HepG2 (cell line): ENCODE measurements around the gene RHOG. TPM values are rescaled to one million over a fixed set of nuclear protein-coding genes. Genes with fewer than 3 reads are reported as not detected.

Source experiments
- ASH2L ChIP-seq: fragments of 300-600, 200-600 bp; sonication (generic); IDR thresholded peaks from 2 replicates; pipeline ENCODE4 v1.7.0; 2017; ENCODE audit warnings: low read depth, mild to moderate bottlenecking, moderate library complexity, mixed read lengths, low read length; ENCODE audit not compliant: insufficient read length
- ATRX ChIP-seq: sonication (generic); formaldehyde crosslinking; IDR thresholded peaks from 2 replicates; pipeline ENCODE4 v1.4.0; 2020; ENCODE audit warnings: missing genetic modification reagents, borderline replicate concordance
- BCL3 ChIP-seq: sonication (generic); formaldehyde crosslinking; IDR thresholded peaks from 2 replicates; pipeline ENCODE4 v1.5.1; 2020; ENCODE audit warnings: mild to moderate bottlenecking, missing genetic modification reagents, moderate library complexity
- IRF1 ChIP-seq: sonication (generic); formaldehyde crosslinking; IDR thresholded peaks from 2 replicates; pipeline ENCODE4 v1.4.0; 2020; ENCODE audit warnings: low read depth, mild to moderate bottlenecking, missing genetic modification reagents
- ISL2 ChIP-seq: sonication (generic); formaldehyde crosslinking; IDR thresholded peaks from 2 replicates; pipeline ENCODE4 v1.5.0; 2020; ENCODE audit warnings: missing genetic modification reagents
- KDM1A ChIP-seq: IDR thresholded peaks from 2 replicates; pipeline ENCODE4 v1.6.1; 2016; ENCODE audit warnings: missing compliant biosample characterization
- MAZ ChIP-seq, 2 experiments: sonication (generic) in 1 of 2; formaldehyde crosslinking in 1 of 2; IDR thresholded peaks; 2 replicates each; pipeline versions ENCODE4 v1.5.0 to v1.6.1; 2012 to 2020; ENCODE audit warnings: low read depth in 2 of 2, mild to moderate bottlenecking in 2 of 2, borderline replicate concordance in 1 of 2, improper control_type of control experiment in 1 of 2, low read length in 1 of 2, missing genetic modification reagents in 1 of 2, moderate library complexity in 1 of 2
- NAIF1 ChIP-seq: sonication (generic); formaldehyde crosslinking; IDR thresholded peaks from 2 replicates; pipeline ENCODE4 v1.5.0; 2020; ENCODE audit warnings: mild to moderate bottlenecking, missing genetic modification reagents, borderline replicate concordance
- NONO ChIP-seq, 2 experiments: fragments of 450-650 bp in 1 of 2; sonication (generic) in 1 of 2; formaldehyde crosslinking in 1 of 2; IDR thresholded peaks in 1 of 2; conservative IDR thresholded peaks in 1 of 2; 2 replicates each; pipeline versions ENCODE4 v1.6.1 to v1.8.0; 2017 to 2022; ENCODE audit warnings: mild to moderate bottlenecking in 1 of 2, missing genetic modification reagents in 1 of 2, moderate library complexity in 1 of 2
- POLR2AphosphoS5 ChIP-seq: IDR thresholded peaks from 2 replicates; pipeline ENCODE4 v1.6.1; 2012; ENCODE audit warnings: low read depth, low read length
- PRPF4 ChIP-seq: fragments of 200-400 bp; formaldehyde crosslinking; IDR thresholded peaks from 2 replicates; pipeline ENCODE4 v1.6.1; 2016; ENCODE audit warnings: low read length, low read depth; ENCODE audit not compliant: poor library complexity, severe bottlenecking
- PTBP1 ChIP-seq: fragments of 200-400 bp; formaldehyde crosslinking; IDR thresholded peaks from 2 replicates; pipeline ENCODE4 v1.6.1; 2018; ENCODE audit warnings: low read length, low read depth; ENCODE audit not compliant: poor library complexity, severe bottlenecking
- SP4 ChIP-seq: sonication (generic); formaldehyde crosslinking; IDR thresholded peaks from 2 replicates; pipeline ENCODE4 v1.8.1; 2023; ENCODE audit warnings: mild to moderate bottlenecking, missing genetic modification reagents
- TGIF2 ChIP-seq: IDR thresholded peaks from 2 replicates; pipeline ENCODE4 v1.6.1; 2016; ENCODE audit warnings: control low read depth, missing compliant biosample characterization
- ZFY ChIP-seq: sonication (generic); formaldehyde crosslinking; IDR thresholded peaks from 2 replicates; pipeline ENCODE4 v1.4.0; 2020; ENCODE audit warnings: missing genetic modification reagents
- ZNF143 ChIP-seq: sonication (generic); formaldehyde crosslinking; IDR thresholded peaks from 2 replicates; pipeline ENCODE4 v1.4.0; 2020; ENCODE audit warnings: missing genetic modification reagents
- ZNF230 ChIP-seq: sonication (generic); formaldehyde crosslinking; IDR thresholded peaks from 2 replicates; pipeline ENCODE4 v1.4.0; 2020; ENCODE audit warnings: mild to moderate bottlenecking, missing genetic modification reagents
- ZNF326 ChIP-seq: sonication (generic); formaldehyde crosslinking; IDR thresholded peaks from 2 replicates; pipeline ENCODE4 v1.4.0; 2020; ENCODE audit warnings: missing genetic modification reagents, borderline replicate concordance
- ZNF510 ChIP-seq: sonication (generic); formaldehyde crosslinking; IDR thresholded peaks from 2 replicates; pipeline ENCODE4 v1.4.0; 2020; ENCODE audit warnings: low read depth, mild to moderate bottlenecking, missing genetic modification reagents
- ZNF530 ChIP-seq: sonication (generic); formaldehyde crosslinking; IDR thresholded peaks from 2 replicates; pipeline ENCODE4 v1.5.0; 2020; ENCODE audit warnings: low read depth, mild to moderate bottlenecking, missing genetic modification reagents
- ZNF614 ChIP-seq: IDR thresholded peaks from 2 replicates; pipeline ENCODE4 v1.6.1; 2018; ENCODE audit warnings: missing biosample characterization, missing genetic modification reagents, inconsistent platforms, borderline replicate concordance
- ZNF644 ChIP-seq: IDR thresholded peaks from 2 replicates; pipeline ENCODE4 v1.6.1; 2016; ENCODE audit warnings: low read depth
- ZNF777 ChIP-seq: sonication (generic); formaldehyde crosslinking; IDR thresholded peaks from 2 replicates; pipeline ENCODE4 v1.4.0; 2020; ENCODE audit warnings: missing genetic modification reagents
- ZSCAN30 ChIP-seq: sonication (generic); formaldehyde crosslinking; IDR thresholded peaks from 2 replicates; pipeline ENCODE4 v1.5.0; 2020; ENCODE audit warnings: mild to moderate bottlenecking, missing genetic modification reagents
- ZZZ3 ChIP-seq: sonication (generic); formaldehyde crosslinking; IDR thresholded peaks from 2 replicates; pipeline ENCODE4 v1.4.0; 2020; ENCODE audit warnings: missing genetic modification reagents, mild to moderate bottlenecking, borderline replicate concordance
- polyA plus RNA-seq, 8 experiments: library from polyadenylated mRNA; depleted of rRNA in 3 of 8; stranded (reverse) in 7 of 8; unstranded in 1 of 8; fragments of >200 nt; fragmentation: Illumina TruSeq in 4 of 8; extraction: Trizol in 4 of 8; gene quantifications; 2 replicates each; pipeline versions ENCODE4 v1.2.1 to v1.2.3, GENCODE V29; 2011 to 2016; ENCODE audit warnings: low read depth in 4 of 8, missing spikeins in 1 of 8, mixed read lengths in 1 of 8; ENCODE audit not compliant: insufficient read depth in 1 of 8
- total RNA-seq, 5 experiments: library from RNA; depleted of rRNA; stranded (reverse); fragments of >200 nt; fragmentation: Illumina TruSeq; extraction: Trizol; gene quantifications; 2 replicates each; pipeline ENCODE4 v1.2.3, GENCODE V29; 2016; ENCODE audit warnings: low read depth in 1 of 5

RHOG gene
- total and polyA plus RNA-seq, 2 of the 13 experiments (the other 11 are each of a cell fraction or from before 2014, with no cell fraction given): 7.7 to 23.4 TPM

GRCh38 chr11:3840870-3841425, at the start of gene RHOG (continued):
- TF ChIP-seq ZNF530 (CRISPR knock-in tag): no peak
- TF ChIP-seq PRPF4: no peak
- TF ChIP-seq ZNF510 (CRISPR knock-in tag): no peak
- TF ChIP-seq ZNF777 (CRISPR knock-in tag): 0 out of 2 replicates have a peak, but pooled peaks have one; percentile 33
- peak; percentile 4; the same call in 1 of the 2 replicates for TF ChIP-seq ISL2 (CRISPR knock-in tag)
- TF ChIP-seq ZZZ3 (CRISPR knock-in tag): no peak
- no peak for TF ChIP-seq ZNF326 (CRISPR knock-in tag)
- 0 out of 2 replicates have a peak, but pooled peaks have one; percentile 7 for TF ChIP-seq ZSCAN30 (CRISPR knock-in tag)
- peak; percentile 59 for TF ChIP-seq POLR2AphosphoS5
- no peak for TF ChIP-seq ZNF143 (CRISPR knock-in tag)
- TF ChIP-seq PTBP1: no peak
- no peak for TF ChIP-seq IRF1
- no peak for TF ChIP-seq ATRX (CRISPR knock-in tag)
- TF ChIP-seq ZNF644 (CRISPR knock-in tag): no peak
- no peak for TF ChIP-seq ZNF230 (CRISPR knock-in tag)
- no peak for TF ChIP-seq BCL3 (CRISPR knock-in tag)
- TF ChIP-seq ZFY (CRISPR knock-in tag): peak; percentile 59; the same call in 1 of the 2 replicates
- TF ChIP-seq MAZ (IDR thresholded peaks at IDR 0.05; ENCODE audit: borderline replicate concordance, low read depth, low read length): no peak; the same call in 1 of the 2 replicates
- TF ChIP-seq MAZ (CRISPR knock-in tag; IDR thresholded peaks at IDR 0.05; ENCODE audit: low read depth): 0 out of 2 replicates have a peak, but pooled peaks have one; percentile 4
- no peak for TF ChIP-seq ZNF614 (CRISPR knock-in tag)
- TF ChIP-seq NAIF1 (CRISPR knock-in tag): no peak
- TF ChIP-seq ASH2L: no peak
- peak; percentile 36; the same call in 1 of the 2 replicates for TF ChIP-seq SP4 (CRISPR knock-in tag)
- no peak for TF ChIP-seq KDM1A
- no peak for TF ChIP-seq NONO (IDR thresholded peaks at IDR 0.05)
- no peak for TF ChIP-seq NONO (CRISPR knock-in tag; conservative IDR thresholded peaks at IDR 0.05)
- no peak for TF ChIP-seq TGIF2 (CRISPR knock-in tag)
